NCI-H345 (cell line): ENCODE data around the gene EHD1.

Source experiments
- DNase-seq: peaks from one replicate; lab custom pipeline; 2025; lab: John Stamatoyannopoulos, UW

Gene EHD1

GRCh38 chr11:64872790-64873488, 5.5 kb downstream of the EHD1 start:
- no peak for DNase-seq

GRCh38 chr11:64871492-64871891, 6.9 kb downstream of the EHD1 start:
- no peak for DNase-seq

- no peak for DNase-seq
Observed at GRCh38 chr11:64870893-64871466, 7.4 kb downstream of the EHD1 start.

GRCh38 chr11:64870176-64870892, 8.1 kb downstream of the EHD1 start:
- no peak for DNase-seq

GRCh38 chr11:64869571-64870175, 8.7 kb downstream of the EHD1 start:
- no peak for DNase-seq

GRCh38 chr11:64868904-64869570, 9.4 kb downstream of the EHD1 start:
- DNase-seq, result no peak

- no peak for DNase-seq
Observed at GRCh38 chr11:64867748-64868462, 10.5 kb downstream of the EHD1 start.

- DNase-seq, result no peak
Observed at GRCh38 chr11:64866173-64866491, 12.3 kb downstream of the EHD1 start.

GRCh38 chr11:64865286-64866172, 12.9 kb downstream of the EHD1 start:
- no peak for DNase-seq

GRCh38 chr11:64864473-64865285, 13.7 kb downstream of the EHD1 start:
- no peak for DNase-seq

- no peak for DNase-seq
Observed at GRCh38 chr11:64864135-64864472, 14.3 kb downstream of the EHD1 start.

- no peak for DNase-seq
Observed at GRCh38 chr11:64863391-64864060, 14.9 kb downstream of the EHD1 start.

- DNase-seq, result no peak
Observed at GRCh38 chr11:64862987-64863390, 15.4 kb downstream of the EHD1 start.

GRCh38 chr11:64861227-64861975, 17.0 kb downstream of the EHD1 start:
- DNase-seq, result no peak

- DNase-seq, result no peak
Observed at GRCh38 chr11:64859542-64860414, 18.6 kb downstream of the EHD1 start.

GRCh38 chr11:64858467-64859263, 19.8 kb downstream of the EHD1 start:
- DNase-seq, result no peak

GRCh38 chr11:64857485-64857884, 20.9 kb downstream of the EHD1 start:
- DNase-seq, result no peak
